Epithelial cell of esophagus (primary cell): ENCODE results near the gene VWC2.
A peak's percentile ranks its signal among the peaks of the same experiment; 100 is the strongest.

Source experiments
- DNase-seq: peaks from one replicate; pipeline ENCODE4 v3.0.0; 2010; ENCODE audit warnings: low read depth
- H3K4me3 ChIP-seq: 2 replicates; pipeline ENCODE4 v1.5.1; 2011; ENCODE audit warnings: mild to moderate bottlenecking, low read length, control low read depth
- CTCF ChIP-seq: IDR thresholded peaks from 2 replicates; pipeline ENCODE4 v1.5.1; 2011; ENCODE audit warnings: low read depth, mild to moderate bottlenecking, low read length, control low read depth, inconsistent platforms; ENCODE audit not compliant: insufficient read depth; ENCODE audit errors: missing control alignments

VWC2 gene

GRCh38 chr7:49821181-49821580, 47.7 kb downstream of the VWC2 start:
- no peak overlapping the region for H3K4me3 ChIP-seq
- no peak for TF ChIP-seq CTCF
- no peak for DNase-seq

GRCh38 chr7:49822856-49823255, 49.4 kb downstream of the VWC2 start:
- no peak overlapping the region for H3K4me3 ChIP-seq
- no peak for DNase-seq
- TF ChIP-seq CTCF = no peak

GRCh38 chr7:49823566-49823965, 50.1 kb downstream of the VWC2 start:
- H3K4me3 ChIP-seq = no peak overlapping the region
- DNase-seq = no peak
- TF ChIP-seq CTCF = no peak

GRCh38 chr7:49839863-49840645, 66.6 kb downstream of the VWC2 start:
- DNase-seq = no peak
- TF ChIP-seq CTCF = no peak
- H3K4me3 ChIP-seq = no peak overlapping the region

- no peak for DNase-seq
- H3K4me3 ChIP-seq = no peak overlapping the region
- TF ChIP-seq CTCF = no peak
Measured at GRCh38 chr7:49840751-49841405, 67.4 kb downstream of the VWC2 start.

- TF ChIP-seq CTCF = no peak
- no peak overlapping the region for H3K4me3 ChIP-seq
- DNase-seq = peak; percentile 45
Measured at GRCh38 chr7:49845626-49846025, 72.2 kb downstream of the VWC2 start.
